ENCODE data around the gene ELAVL2.

ELAVL2 gene

DNA sequence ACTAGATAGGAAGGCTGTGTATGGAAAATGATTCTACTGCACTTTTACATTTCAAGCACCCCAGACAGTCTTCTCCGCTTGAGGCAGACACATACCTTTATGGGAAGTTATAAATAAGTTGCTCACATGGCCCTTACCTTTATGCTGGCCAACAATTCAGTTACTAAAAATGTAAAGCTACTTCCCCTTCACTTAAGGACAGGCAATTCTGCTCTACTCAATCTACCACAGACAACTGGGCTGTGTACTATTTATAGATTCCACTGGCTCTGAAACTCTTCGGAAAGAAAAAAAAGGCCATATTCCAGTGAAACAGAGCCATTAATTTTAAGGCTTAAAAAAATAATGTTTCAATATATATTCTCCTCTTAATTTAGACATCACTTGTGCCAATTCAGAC, 59.4 kb downstream of the ELAVL2 start:
- TF ChIP-seq CTCF (IDR thresholded peaks at IDR 0.05; ENCODE audit: low read depth, low read length), result no peak
- no peak for DNase-seq (ENCODE audit: extremely low read depth, low read depth)

DNA sequence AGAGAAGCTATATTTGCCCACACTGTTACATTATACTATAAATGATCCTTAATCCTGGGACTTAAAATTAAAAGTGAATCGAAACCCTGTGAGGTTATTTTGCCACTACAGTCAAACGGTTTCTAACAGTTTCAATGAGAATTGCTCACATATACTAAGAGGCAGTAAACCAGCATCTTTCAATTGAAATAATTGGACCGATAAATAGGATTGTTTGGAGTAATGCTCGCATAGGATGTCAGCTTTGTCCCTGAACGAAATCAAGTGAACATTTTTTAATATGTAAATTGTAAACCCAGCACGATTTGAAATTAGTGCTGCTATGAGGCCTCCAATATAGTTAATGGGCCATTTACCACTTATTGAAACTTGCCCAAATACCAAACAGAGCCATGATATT, 60.5 kb downstream of the ELAVL2 start:
- no peak for TF ChIP-seq CTCF (IDR thresholded peaks at IDR 0.05; ENCODE audit: low read depth, low read length)
- no peak for DNase-seq (ENCODE audit: extremely low read depth, low read depth)

- no peak for TF ChIP-seq CTCF (IDR thresholded peaks at IDR 0.05; ENCODE audit: low read depth, low read length)
- no peak for DNase-seq (ENCODE audit: extremely low read depth, low read depth)
Observed at GRCh38 chr9:23764219-23764618, 61.8 kb downstream of the ELAVL2 start.

DNA sequence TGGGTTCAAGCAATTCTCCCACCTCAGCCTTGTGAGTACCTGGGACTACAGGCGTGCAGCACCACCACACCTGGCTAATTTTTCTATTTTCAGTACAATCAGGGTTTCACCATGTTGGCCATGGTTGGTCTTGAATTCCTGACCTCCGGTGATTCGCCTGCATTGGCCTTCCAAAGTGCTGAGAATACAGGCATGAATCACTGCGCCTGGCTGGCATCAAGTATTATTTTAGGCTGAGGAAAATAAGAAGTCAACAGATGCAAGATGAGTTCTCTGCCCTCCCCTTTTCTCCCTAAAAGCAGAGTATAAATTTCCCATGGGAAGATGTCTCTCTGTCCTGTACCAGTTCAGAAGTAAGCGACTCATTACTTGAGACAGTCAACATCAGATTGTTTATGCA, 71.5 kb downstream of the ELAVL2 start:
- TF ChIP-seq CTCF (IDR thresholded peaks at IDR 0.05; ENCODE audit: low read depth, low read length), result no peak
- DNase-seq (ENCODE audit: extremely low read depth, low read depth), result no peak

DNA sequence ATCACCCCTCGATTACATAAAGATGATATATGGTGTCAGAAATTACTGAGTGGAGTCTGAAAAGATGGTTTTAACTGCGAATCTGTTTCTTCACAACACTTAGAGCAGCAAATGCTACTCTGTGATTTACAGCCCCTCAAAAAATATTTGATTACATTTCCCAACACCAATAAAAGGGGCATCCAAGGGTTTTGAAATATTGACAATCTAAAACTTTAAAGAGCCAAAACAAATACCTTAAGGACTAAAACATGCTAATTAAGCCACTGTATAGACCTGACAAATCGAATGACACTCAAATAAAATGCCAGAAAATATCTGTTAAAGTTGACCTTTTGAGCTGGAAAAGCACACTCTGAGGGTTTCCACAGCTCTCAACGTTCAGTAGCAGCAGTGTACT, 73.2 kb downstream of the ELAVL2 start:
- no peak for TF ChIP-seq CTCF (IDR thresholded peaks at IDR 0.05; ENCODE audit: low read depth, low read length)
- DNase-seq (ENCODE audit: extremely low read depth, low read depth), result no peak

GRCh38 chr9:23751633-23752032, 74.4 kb downstream of the ELAVL2 start:
- TF ChIP-seq CTCF (IDR thresholded peaks at IDR 0.05; ENCODE audit: low read depth, low read length), result no peak

DNA sequence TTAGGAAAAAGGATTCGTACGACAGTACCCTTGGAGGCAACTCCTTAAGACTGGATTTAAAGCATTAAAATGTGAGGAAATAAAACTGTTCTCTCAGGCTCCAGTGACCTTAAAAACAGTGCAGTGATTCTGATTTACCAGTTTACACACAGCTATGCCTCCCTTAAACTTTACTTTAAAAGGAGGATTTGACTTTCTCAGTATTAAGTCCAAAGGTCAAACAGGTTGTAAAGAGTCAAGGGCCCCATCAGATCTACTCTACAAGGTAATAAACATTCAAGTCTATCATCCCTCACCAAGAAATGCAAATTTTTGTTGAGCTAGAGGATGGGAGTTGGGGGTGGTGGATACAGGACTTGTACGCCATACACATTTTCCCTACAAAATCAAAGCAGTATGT, 75.2 kb downstream of the ELAVL2 start:
- DNase-seq (ENCODE audit: extremely low read depth, low read depth), result no peak
- TF ChIP-seq CTCF (IDR thresholded peaks at IDR 0.05; ENCODE audit: low read depth, low read length), result no peak

More at GRCh38 chr9:23751633-23752032, 74.4 kb downstream of the ELAVL2 start:
- no peak for DNase-seq (ENCODE audit: extremely low read depth, low read depth)
